H1 (cell line): ENCODE results near the gene MAP4. TPM values are rescaled to one million over a fixed set of nuclear protein-coding genes. Genes with fewer than 3 reads are reported as not detected.

ENCODE experiments used
- ZNF274 ChIP-seq: IDR thresholded peaks from 2 replicates; pipeline ENCODE4 v1.7.0; 2012; ENCODE audit warnings: low read length, borderline replicate concordance; ENCODE audit errors: extremely low read depth
- polyA plus RNA-seq, 7 experiments: library from polyadenylated mRNA; depleted of rRNA in 3 of 7; stranded (reverse) in 5 of 7; unstranded in 2 of 7; fragments of >200 nt in 5 of 7; fragments of 200-250 nt in 2 of 7; gene quantifications; 1 replicate in 5 of 7; 2 replicates in 1 of 7; 4 replicates in 1 of 7; pipeline versions ENCODE4 v1.2.1 to v1.2.3, GENCODE V29; 2011 to 2013; ENCODE audit warnings: missing spikeins in 2 of 7, mixed read lengths in 2 of 7
- total RNA-seq: library from RNA; stranded (reverse); fragmentation: NEBNext Ultra II Directional; extraction: Animal tissue kit (Norgen Biotek cat#: 25700); gene quantifications from 2 replicates; pipeline ENCODE4 v1.2.1, GENCODE V29; 2021

Gene MAP4
- total and polyA plus RNA-seq, 2 of the 8 experiments (the other 6 are each of a cell fraction or from before 2014, with no cell fraction given), result 67.0 to 179 TPM

DNA sequence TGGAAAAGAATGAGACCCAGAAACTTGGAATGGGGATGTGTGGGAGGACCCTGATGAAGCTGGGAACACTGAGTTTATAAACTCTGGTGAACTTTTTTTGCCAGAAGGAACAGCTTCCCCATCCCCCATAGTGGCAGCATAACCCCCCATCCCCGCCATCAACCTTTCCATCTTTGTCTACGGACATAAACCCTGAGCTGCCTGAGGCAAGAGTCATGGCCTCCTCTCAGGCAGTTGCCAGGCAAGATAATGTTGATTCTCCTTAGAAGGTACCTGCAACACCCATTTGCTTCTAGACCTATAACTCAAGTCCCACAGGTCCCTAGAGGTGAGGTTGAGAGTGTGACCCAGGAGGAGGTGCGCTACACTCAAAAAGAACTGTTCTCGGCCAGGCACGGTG is 11.5 kb downstream of the MAP4 start (continued):
- TF ChIP-seq ZNF274, result no peak
